Neural cell (in vitro differentiated cells): ENCODE measurements around the gene TBC1D19. TPM values are rescaled to one million over a fixed set of nuclear protein-coding genes. Genes with fewer than 3 reads are reported as not detected.
"Not testable (repeated sequence)": the region's sequence is repeated elsewhere in the genome, so short reads cannot be mapped to it uniquely, and the experiment has no call there.

Source experiments
- H2AFZ ChIP-seq: fragments of 200-600, 300-800 bp; sonication (generic), shearing (Covaris generic); 2 replicates; pipeline ENCODE4 v1.6.0; 2014; ENCODE audit warnings: low read depth, mild to moderate bottlenecking, antibody characterized with exemption, low read length, moderate library complexity
- H3F3A ChIP-seq: fragments of 200-600 bp; shearing (Covaris generic); 2 replicates; pipeline ENCODE4 v1.6.1; 2016; ENCODE audit warnings: mild to moderate bottlenecking, moderate library complexity, mixed read lengths, antibody characterized with exemption, low read length; ENCODE audit not compliant: insufficient read depth, poor library complexity, severe bottlenecking
- H3K27ac ChIP-seq: fragments of 200-600, 300-800 bp; sonication (generic), shearing (Covaris generic); 2 replicates; pipeline ENCODE4 v1.5.1; 2014; ENCODE audit warnings: mild to moderate bottlenecking, low read length, moderate library complexity
- H3K27me3 ChIP-seq: fragments of 300-800, 200-600 bp; sonication (generic), shearing (Covaris generic); 2 replicates; pipeline ENCODE4 v1.6.0; 2014; ENCODE audit warnings: mild to moderate bottlenecking, low read depth, low read length, moderate library complexity; ENCODE audit not compliant: insufficient read depth
- H3K36me3 ChIP-seq: fragments of 300-800, 200-600 bp; sonication (generic), shearing (Covaris generic); 2 replicates; pipeline ENCODE4 v1.5.1; 2014; ENCODE audit warnings: mild to moderate bottlenecking, antibody characterized with exemption, low read length, moderate library complexity; ENCODE audit not compliant: insufficient read depth
- H3K4me2 ChIP-seq: fragments of 300-800, 200-600 bp; sonication (generic), shearing (Covaris generic); 2 replicates; pipeline ENCODE4 v1.6.0; 2014; ENCODE audit warnings: mild to moderate bottlenecking, low read length
- H3K4me3 ChIP-seq: fragments of 300-800, 200-600 bp; sonication (generic), shearing (Covaris generic); 2 replicates; pipeline ENCODE4 v1.5.1; 2014; ENCODE audit warnings: mild to moderate bottlenecking, low read length, moderate library complexity
- H3K79me2 ChIP-seq: fragments of 200-600 bp; shearing (Covaris generic); replicated peaks from 2 replicates; pipeline ENCODE4 v1.6.0; 2014; ENCODE audit warnings: mild to moderate bottlenecking, low read length, moderate library complexity; ENCODE audit not compliant: insufficient read depth
- H3K9ac ChIP-seq: fragments of 300-800, 200-600 bp; sonication (generic), shearing (Covaris generic); 2 replicates; pipeline ENCODE4 v1.6.1; 2016; ENCODE audit warnings: mild to moderate bottlenecking, low read length, mixed read lengths
- H3K9me2 ChIP-seq: fragments of 200-600 bp; shearing (Covaris generic); 2 replicates; pipeline ENCODE4 v1.6.1; 2016; ENCODE audit warnings: mild to moderate bottlenecking, low read length, mixed read lengths; ENCODE audit not compliant: insufficient read depth
- H3K9me3 ChIP-seq: fragments of 200-600, 300-800 bp; sonication (generic), shearing (Covaris generic); 2 replicates; pipeline ENCODE4 v1.6.1; 2016; ENCODE audit warnings: mild to moderate bottlenecking, mixed run types, low read length, moderate library complexity, mixed read lengths
- H4K20me1 ChIP-seq: fragments of 200-600 bp; shearing (Covaris generic); 2 replicates; pipeline ENCODE4 v1.6.1; 2016; ENCODE audit warnings: mild to moderate bottlenecking, mixed run types; ENCODE audit not compliant: insufficient read depth
- EP300 ChIP-seq: fragments of 450-650 bp; conservative IDR thresholded peaks from 2 replicates; pipeline ENCODE4 v1.6.1; 2014; ENCODE audit warnings: antibody characterized with exemption, mild to moderate bottlenecking, moderate library complexity; ENCODE audit not compliant: poor library complexity, severe bottlenecking
- EZH2 ChIP-seq: fragments of 200-600, 300-800 bp; shearing (Covaris generic), sonication (generic); IDR thresholded peaks from 2 replicates; pipeline ENCODE4 v1.6.1; 2014; ENCODE audit warnings: antibody characterized with exemption, low read length, borderline replicate concordance, mild to moderate bottlenecking; ENCODE audit not compliant: insufficient read depth, poor library complexity, severe bottlenecking
- MXI1 ChIP-seq: fragments of 450-650 bp; conservative IDR thresholded peaks from 2 replicates; pipeline ENCODE4 v1.6.1; 2014; ENCODE audit warnings: antibody characterized with exemption, mild to moderate bottlenecking; ENCODE audit not compliant: poor library complexity, severe bottlenecking
- POLR2AphosphoS5 ChIP-seq: IDR thresholded peaks from 2 replicates; pipeline ENCODE4 v1.6.1; 2012
- RAD21 ChIP-seq: fragments of 450-650 bp; conservative IDR thresholded peaks from 2 replicates; pipeline ENCODE4 v1.6.1; 2014; ENCODE audit warnings: antibody characterized with exemption, mild to moderate bottlenecking, moderate library complexity
- SMC3 ChIP-seq: fragments of 450-650 bp; conservative IDR thresholded peaks from 2 replicates; pipeline ENCODE4 v1.6.1; 2014; ENCODE audit warnings: antibody characterized with exemption, mild to moderate bottlenecking, moderate library complexity; ENCODE audit not compliant: poor library complexity
- TAF1 ChIP-seq: IDR thresholded peaks from 2 replicates; pipeline ENCODE4 v1.6.1; 2012; ENCODE audit warnings: low read depth
- polyA plus RNA-seq: library from polyadenylated mRNA; depleted of rRNA; stranded (reverse); fragments of >200 nt; gene quantifications from 2 replicates; pipeline ENCODE4 v1.2.3, GENCODE V29; 2014
- TF ChIP-seq, protein P1 (sequence below): IDR thresholded peaks from 2 replicates; pipeline ENCODE4 v1.6.1; 2012; ENCODE audit warnings: borderline replicate concordance
- TF ChIP-seq, protein P2 (sequence below): fragments of 450-650 bp; IDR thresholded peaks from 2 replicates; pipeline ENCODE4 v1.5.1; 2014; ENCODE audit warnings: antibody characterized with exemption, mild to moderate bottlenecking, moderate library complexity; ENCODE audit not compliant: poor library complexity, severe bottlenecking

TBC1D19 gene
- polyA plus RNA-seq, 1 donor from 2014 or later = 23.1 TPM

GRCh38 chr4:26544421-26544820 lies 39.5 kb upstream of the TBC1D19 start:
- H3K9me2 ChIP-seq = no peaks in the 10 kb centered on the region
- no peaks in the 10 kb centered on the region for H3K27me3 ChIP-seq
- no peak overlapping the region for H3K4me3 ChIP-seq
- H2AFZ ChIP-seq = no peak overlapping the region
- no peaks in the 10 kb centered on the region for H3K36me3 ChIP-seq
- H3F3A ChIP-seq = no peaks in the 10 kb centered on the region
- no peak overlapping the region for H3K9ac ChIP-seq
- H4K20me1 ChIP-seq = no peaks in the 10 kb centered on the region
- peaks cover 4% of the 10 kb centered on the region for H3K9me3 ChIP-seq
- H3K27ac ChIP-seq = no peak overlapping the region
- H3K79me2 ChIP-seq = no peaks in the 10 kb centered on the region
- no peak overlapping the region for H3K4me2 ChIP-seq
- TF ChIP-seq EP300 (no peak), MXI1 (no peak), SMC3 (no peak), EZH2 (no peak), TAF1 (no peak), POLR2AphosphoS5 (no peak), RAD21 (no peak)
- TF ChIP-seq, protein P1, sequence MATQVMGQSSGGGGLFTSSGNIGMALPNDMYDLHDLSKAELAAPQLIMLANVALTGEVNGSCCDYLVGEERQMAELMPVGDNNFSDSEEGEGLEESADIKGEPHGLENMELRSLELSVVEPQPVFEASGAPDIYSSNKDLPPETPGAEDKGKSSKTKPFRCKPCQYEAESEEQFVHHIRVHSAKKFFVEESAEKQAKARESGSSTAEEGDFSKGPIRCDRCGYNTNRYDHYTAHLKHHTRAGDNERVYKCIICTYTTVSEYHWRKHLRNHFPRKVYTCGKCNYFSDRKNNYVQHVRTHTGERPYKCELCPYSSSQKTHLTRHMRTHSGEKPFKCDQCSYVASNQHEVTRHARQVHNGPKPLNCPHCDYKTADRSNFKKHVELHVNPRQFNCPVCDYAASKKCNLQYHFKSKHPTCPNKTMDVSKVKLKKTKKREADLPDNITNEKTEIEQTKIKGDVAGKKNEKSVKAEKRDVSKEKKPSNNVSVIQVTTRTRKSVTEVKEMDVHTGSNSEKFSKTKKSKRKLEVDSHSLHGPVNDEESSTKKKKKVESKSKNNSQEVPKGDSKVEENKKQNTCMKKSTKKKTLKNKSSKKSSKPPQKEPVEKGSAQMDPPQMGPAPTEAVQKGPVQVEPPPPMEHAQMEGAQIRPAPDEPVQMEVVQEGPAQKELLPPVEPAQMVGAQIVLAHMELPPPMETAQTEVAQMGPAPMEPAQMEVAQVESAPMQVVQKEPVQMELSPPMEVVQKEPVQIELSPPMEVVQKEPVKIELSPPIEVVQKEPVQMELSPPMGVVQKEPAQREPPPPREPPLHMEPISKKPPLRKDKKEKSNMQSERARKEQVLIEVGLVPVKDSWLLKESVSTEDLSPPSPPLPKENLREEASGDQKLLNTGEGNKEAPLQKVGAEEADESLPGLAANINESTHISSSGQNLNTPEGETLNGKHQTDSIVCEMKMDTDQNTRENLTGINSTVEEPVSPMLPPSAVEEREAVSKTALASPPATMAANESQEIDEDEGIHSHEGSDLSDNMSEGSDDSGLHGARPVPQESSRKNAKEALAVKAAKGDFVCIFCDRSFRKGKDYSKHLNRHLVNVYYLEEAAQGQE = no peak
- TF ChIP-seq, protein P2, sequence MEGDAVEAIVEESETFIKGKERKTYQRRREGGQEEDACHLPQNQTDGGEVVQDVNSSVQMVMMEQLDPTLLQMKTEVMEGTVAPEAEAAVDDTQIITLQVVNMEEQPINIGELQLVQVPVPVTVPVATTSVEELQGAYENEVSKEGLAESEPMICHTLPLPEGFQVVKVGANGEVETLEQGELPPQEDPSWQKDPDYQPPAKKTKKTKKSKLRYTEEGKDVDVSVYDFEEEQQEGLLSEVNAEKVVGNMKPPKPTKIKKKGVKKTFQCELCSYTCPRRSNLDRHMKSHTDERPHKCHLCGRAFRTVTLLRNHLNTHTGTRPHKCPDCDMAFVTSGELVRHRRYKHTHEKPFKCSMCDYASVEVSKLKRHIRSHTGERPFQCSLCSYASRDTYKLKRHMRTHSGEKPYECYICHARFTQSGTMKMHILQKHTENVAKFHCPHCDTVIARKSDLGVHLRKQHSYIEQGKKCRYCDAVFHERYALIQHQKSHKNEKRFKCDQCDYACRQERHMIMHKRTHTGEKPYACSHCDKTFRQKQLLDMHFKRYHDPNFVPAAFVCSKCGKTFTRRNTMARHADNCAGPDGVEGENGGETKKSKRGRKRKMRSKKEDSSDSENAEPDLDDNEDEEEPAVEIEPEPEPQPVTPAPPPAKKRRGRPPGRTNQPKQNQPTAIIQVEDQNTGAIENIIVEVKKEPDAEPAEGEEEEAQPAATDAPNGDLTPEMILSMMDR = no peak

- not testable (repeated sequence) for H3K36me3 ChIP-seq, H3K79me2 ChIP-seq, H3K4me3 ChIP-seq, H2AFZ ChIP-seq, H4K20me1 ChIP-seq, H3F3A ChIP-seq, H3K9ac ChIP-seq, H3K9me3 ChIP-seq, H3K9me2 ChIP-seq, H3K27me3 ChIP-seq, H3K4me2 ChIP-seq, H3K27ac ChIP-seq
Measured at GRCh38 chr4:26548379-26548778, 35.5 kb upstream of the TBC1D19 start.

DNA sequence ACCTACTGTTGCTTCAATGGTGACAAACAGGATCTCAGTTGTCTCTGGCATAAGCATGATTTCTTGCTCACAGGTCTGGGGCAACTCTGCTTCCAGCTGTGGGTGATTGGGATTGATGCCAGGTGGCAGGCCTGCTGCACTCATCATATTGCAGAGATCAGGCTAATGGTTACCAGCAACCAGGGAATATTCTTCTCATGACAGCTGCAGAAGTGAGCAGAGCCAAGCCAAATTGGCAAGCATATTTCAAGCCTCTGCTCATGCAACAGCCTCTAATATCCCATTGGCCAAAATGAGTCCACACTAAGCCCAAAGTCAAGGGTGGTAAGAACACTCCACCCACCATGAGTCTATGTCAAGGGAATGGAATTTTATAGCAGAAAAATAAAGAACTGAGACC lies 26.7 kb upstream of the TBC1D19 start:
- H4K20me1 ChIP-seq = no peaks in the 10 kb centered on the region
- no peak overlapping the region for H3K27ac ChIP-seq
- no peaks in the 10 kb centered on the region for H3K27me3 ChIP-seq
- H3K4me2 ChIP-seq = no peak overlapping the region
- no peak overlapping the region for H3K9ac ChIP-seq
- no peak for TF ChIP-seq MXI1
- TF ChIP-seq, protein P1 = no peak
- no peak for TF ChIP-seq EP300
- no peak for TF ChIP-seq POLR2AphosphoS5
- TF ChIP-seq SMC3 = no peak
- TF ChIP-seq, protein P2 = no peak
- no peak for TF ChIP-seq EZH2
- no peak for TF ChIP-seq TAF1
- H3K36me3 ChIP-seq = no peaks in the 10 kb centered on the region
- no peaks in the 10 kb centered on the region for H3K9me2 ChIP-seq
- no peaks in the 10 kb centered on the region for H3K79me2 ChIP-seq
- no peak overlapping the region for H2AFZ ChIP-seq
- no peaks in the 10 kb centered on the region for H3F3A ChIP-seq
- no peak overlapping the region for H3K4me3 ChIP-seq
- H3K9me3 ChIP-seq = peaks cover 3% of the 10 kb centered on the region
